HepG2 (cell line): ENCODE measurements around the gene SCNM1. TPM values are rescaled to one million over a fixed set of nuclear protein-coding genes. Genes with fewer than 3 reads are reported as not detected.
A peak's percentile ranks its signal among the peaks of the same experiment; 100 is the strongest.

ENCODE experiments used
- FOXP4 ChIP-seq: sonication (generic); formaldehyde crosslinking; IDR thresholded peaks from 2 replicates; pipeline ENCODE4 v1.4.0; 2020; ENCODE audit warnings: missing genetic modification reagents
- GPN1 ChIP-seq: sonication (generic); formaldehyde crosslinking; IDR thresholded peaks from 2 replicates; pipeline ENCODE4 v1.5.1; 2020; ENCODE audit warnings: missing genetic modification reagents, borderline replicate concordance
- HIVEP1 ChIP-seq: sonication (generic); formaldehyde crosslinking; IDR thresholded peaks from 2 replicates; pipeline ENCODE4 v1.4.0; 2020; ENCODE audit warnings: mild to moderate bottlenecking, missing genetic modification reagents
- HOMEZ ChIP-seq: IDR thresholded peaks from 2 replicates; pipeline ENCODE4 v1.6.1; 2016; ENCODE audit warnings: low read depth
- KAT8 ChIP-seq: IDR thresholded peaks from 2 replicates; pipeline ENCODE4 v1.6.1; 2016; ENCODE audit warnings: missing genetic modification reagents, missing compliant biosample characterization
- MTA1 ChIP-seq: sonication (generic); formaldehyde crosslinking; IDR thresholded peaks from 2 replicates; pipeline ENCODE4 v1.4.0; 2020; ENCODE audit warnings: missing genetic modification reagents, mild to moderate bottlenecking, borderline replicate concordance
- RFX3 ChIP-seq: IDR thresholded peaks from 2 replicates; pipeline ENCODE4 v1.6.1; 2016; ENCODE audit warnings: missing biosample characterization, missing genetic modification reagents
- SMAD3 ChIP-seq: sonication (generic); formaldehyde crosslinking; IDR thresholded peaks from 2 replicates; pipeline ENCODE4 v1.4.0; 2020; ENCODE audit warnings: missing genetic modification reagents
- SMC3 ChIP-seq: IDR thresholded peaks from 2 replicates; pipeline ENCODE4 v1.6.1; 2011; ENCODE audit warnings: low read length, improper control_type of control experiment
- SPEN ChIP-seq: sonication (generic); formaldehyde crosslinking; IDR thresholded peaks from 2 replicates; pipeline ENCODE4 v1.5.1; 2020; ENCODE audit warnings: low read depth, mild to moderate bottlenecking, missing genetic modification reagents
- TGIF2 ChIP-seq: IDR thresholded peaks from 2 replicates; pipeline ENCODE4 v1.6.1; 2016; ENCODE audit warnings: control low read depth, missing compliant biosample characterization
- THAP11 ChIP-seq: IDR thresholded peaks from 2 replicates; pipeline ENCODE4 v1.6.1; 2016; ENCODE audit warnings: missing biosample characterization, missing genetic modification reagents
- THAP8 ChIP-seq: sonication (generic); formaldehyde crosslinking; IDR thresholded peaks from 2 replicates; pipeline ENCODE4 v1.5.1; 2020; ENCODE audit warnings: missing genetic modification reagents, mild to moderate bottlenecking, borderline replicate concordance
- ZBTB37 ChIP-seq: sonication (generic); formaldehyde crosslinking; IDR thresholded peaks from 2 replicates; pipeline ENCODE4 v1.4.0; 2020; ENCODE audit warnings: mild to moderate bottlenecking, missing genetic modification reagents
- ZFP36L1 ChIP-seq: sonication (generic); formaldehyde crosslinking; IDR thresholded peaks from 2 replicates; pipeline ENCODE4 v1.8.0; 2022; ENCODE audit warnings: mild to moderate bottlenecking, missing genetic modification reagents, moderate library complexity
- ZFP37 ChIP-seq: sonication (generic); formaldehyde crosslinking; IDR thresholded peaks from 2 replicates; pipeline ENCODE4 v1.4.0; 2020; ENCODE audit warnings: missing genetic modification reagents, borderline replicate concordance
- ZNF512 ChIP-seq: sonication (generic); formaldehyde crosslinking; IDR thresholded peaks from 2 replicates; pipeline ENCODE4 v1.4.0; 2020; ENCODE audit warnings: mild to moderate bottlenecking, missing genetic modification reagents
- ZNF546 ChIP-seq: sonication (generic); formaldehyde crosslinking; conservative IDR thresholded peaks from 2 replicates; pipeline ENCODE4 v1.8.1; 2023; ENCODE audit warnings: mild to moderate bottlenecking, missing genetic modification reagents
- ZNF572 ChIP-seq: sonication (generic); formaldehyde crosslinking; IDR thresholded peaks from 2 replicates; pipeline ENCODE4 v1.5.1; 2020; ENCODE audit warnings: mild to moderate bottlenecking, missing genetic modification reagents
- ZNF576 ChIP-seq: sonication (generic); formaldehyde crosslinking; IDR thresholded peaks from 2 replicates; pipeline ENCODE4 v1.4.0; 2020; ENCODE audit warnings: mild to moderate bottlenecking, missing genetic modification reagents
- ZNF615 ChIP-seq: sonication (generic); formaldehyde crosslinking; IDR thresholded peaks from 2 replicates; pipeline ENCODE4 v1.5.0; 2020; ENCODE audit warnings: mild to moderate bottlenecking, missing genetic modification reagents, borderline replicate concordance
- ZNF7 ChIP-seq: IDR thresholded peaks from 2 replicates; pipeline ENCODE4 v1.6.1; 2016; ENCODE audit warnings: missing biosample characterization, missing genetic modification reagents
- ZNF768 ChIP-seq: sonication (generic); formaldehyde crosslinking; IDR thresholded peaks from 2 replicates; pipeline ENCODE4 v1.4.0; 2020; ENCODE audit warnings: missing genetic modification reagents
- polyA plus RNA-seq, 8 experiments: library from polyadenylated mRNA; depleted of rRNA in 3 of 8; stranded (reverse) in 7 of 8; unstranded in 1 of 8; fragments of >200 nt; fragmentation: Illumina TruSeq in 4 of 8; extraction: Trizol in 4 of 8; gene quantifications; 2 replicates each; pipeline versions ENCODE4 v1.2.1 to v1.2.3, GENCODE V29; 2011 to 2016; ENCODE audit warnings: low read depth in 4 of 8, missing spikeins in 1 of 8, mixed read lengths in 1 of 8; ENCODE audit not compliant: insufficient read depth in 1 of 8
- total RNA-seq, 5 experiments: library from RNA; depleted of rRNA; stranded (reverse); fragments of >200 nt; fragmentation: Illumina TruSeq; extraction: Trizol; gene quantifications; 2 replicates each; pipeline ENCODE4 v1.2.3, GENCODE V29; 2016; ENCODE audit warnings: low read depth in 1 of 5

The SCNM1 gene
- total and polyA plus RNA-seq, 2 of the 13 experiments (the other 11 are each of a cell fraction or from before 2014, with no cell fraction given), result 16.3 to 31.5 TPM

- TF ChIP-seq ZBTB37 (CRISPR knock-in tag), result no peak
- TF ChIP-seq ZNF615, result no peak
- TF ChIP-seq ZNF768 (CRISPR knock-in tag), result peak; percentile 86
- no peak for TF ChIP-seq SMAD3 (CRISPR knock-in tag)
- TF ChIP-seq SPEN (CRISPR knock-in tag), result no peak; the same call in 1 of the 2 replicates
- peak; percentile 39; the same call in 1 of the 2 replicates for TF ChIP-seq THAP11 (CRISPR knock-in tag)
- TF ChIP-seq SMC3, result no peak
- 0 out of 2 replicates have a peak, but pooled peaks have one; percentile 12 for TF ChIP-seq ZNF572 (CRISPR knock-in tag)
- TF ChIP-seq ZNF576 (CRISPR knock-in tag), result no peak
- peak; percentile 55; the same call in 1 of the 2 replicates for TF ChIP-seq HIVEP1 (CRISPR knock-in tag)
- TF ChIP-seq MTA1 (CRISPR knock-in tag), result peak; percentile 37; the same call in 1 of the 2 replicates
- TF ChIP-seq THAP8 (CRISPR knock-in tag), result peak; percentile 63; the same call in 1 of the 2 replicates
- no peak for TF ChIP-seq RFX3 (CRISPR knock-in tag)
- TF ChIP-seq ZNF512 (CRISPR knock-in tag), result no peak
- TF ChIP-seq FOXP4 (CRISPR knock-in tag), result no peak; the same call in 1 of the 2 replicates
- no peak; the same call in 1 of the 2 replicates for TF ChIP-seq KAT8
- 0 out of 2 replicates have a peak, but pooled peaks have one; percentile 49 for TF ChIP-seq ZFP36L1 (CRISPR knock-in tag)
- no peak for TF ChIP-seq TGIF2
- TF ChIP-seq HOMEZ (CRISPR knock-in tag), result no peak
- TF ChIP-seq ZFP37 (CRISPR knock-in tag), result no peak
- no peak for TF ChIP-seq ZNF546 (CRISPR knock-in tag)
- no peak for TF ChIP-seq ZNF7 (CRISPR knock-in tag)
- no peak for TF ChIP-seq GPN1 (CRISPR knock-in tag)
Measured at GRCh38 chr1:151146412-151147131, 19.4 kb upstream of the SCNM1 start, which contains the start of gene SEMA6C (continued).
